GM12873 (cell line): ENCODE measurements around the gene CACNG8.
A peak's percentile ranks its signal among the peaks of the same experiment; 100 is the strongest.

Experiments
- CTCF ChIP-seq: IDR thresholded peaks from 2 replicates; pipeline ENCODE4 v1.5.1; 2012; ENCODE audit warnings: low read depth, mild to moderate bottlenecking, moderate library complexity, low read length, control low read depth; ENCODE audit not compliant: insufficient read depth; ENCODE audit errors: missing control alignments

Gene CACNG8

GRCh38 chr19:53944416-53944815 is 18.3 kb upstream of the CACNG8 start:
- TF ChIP-seq CTCF, result no peak

DNA sequence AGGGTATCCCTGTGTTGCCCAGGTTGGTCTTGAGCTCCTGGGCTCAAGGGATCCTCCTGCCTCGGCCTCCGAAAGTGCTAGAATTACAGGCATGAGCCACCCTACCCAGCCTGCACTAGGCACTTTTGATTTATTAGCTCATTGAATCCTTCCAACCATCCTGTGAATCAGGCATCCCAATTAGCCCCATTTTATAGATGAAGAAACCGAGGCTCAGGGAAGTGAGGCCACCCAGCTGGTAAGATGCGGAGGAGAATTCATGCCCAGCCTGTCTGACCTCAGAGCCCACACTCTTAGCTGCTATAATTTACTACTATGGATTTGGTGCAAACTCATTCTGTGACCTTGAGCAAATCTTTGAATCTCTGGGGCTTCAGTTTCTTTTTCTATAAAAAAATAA is 17.8 kb upstream of the CACNG8 start:
- TF ChIP-seq CTCF, result no peak

DNA sequence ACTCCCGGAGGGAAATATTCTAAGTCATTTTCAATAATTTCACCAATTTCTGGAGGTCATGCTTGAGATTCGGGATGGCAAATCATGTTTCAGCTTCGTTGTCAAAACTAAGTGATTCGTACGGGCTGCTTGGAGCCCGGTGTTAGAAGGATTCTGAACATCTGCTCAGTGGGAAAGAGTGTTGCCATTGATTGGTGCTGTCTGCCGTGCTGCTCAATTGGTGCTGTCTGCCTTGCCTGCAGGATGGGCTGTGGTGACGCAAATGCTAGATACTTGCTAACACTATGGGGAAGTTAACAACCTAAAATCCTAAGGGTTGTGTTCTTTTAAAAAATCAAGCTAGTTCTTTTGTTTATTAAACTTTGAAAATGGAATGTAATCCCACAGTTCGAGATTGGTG is 17.3 kb upstream of the CACNG8 start:
- no peak for TF ChIP-seq CTCF

GRCh38 chr19:53945998-53946397 is 16.7 kb upstream of the CACNG8 start:
- TF ChIP-seq CTCF, result no peak

GRCh38 chr19:53947624-53948023 is 15.1 kb upstream of the CACNG8 start:
- TF ChIP-seq CTCF, result peak; percentile 14

- TF ChIP-seq CTCF, result no peak
These were observed 11.3 kb upstream of the CACNG8 start for GRCh38 chr19:53951436-53951835.

DNA sequence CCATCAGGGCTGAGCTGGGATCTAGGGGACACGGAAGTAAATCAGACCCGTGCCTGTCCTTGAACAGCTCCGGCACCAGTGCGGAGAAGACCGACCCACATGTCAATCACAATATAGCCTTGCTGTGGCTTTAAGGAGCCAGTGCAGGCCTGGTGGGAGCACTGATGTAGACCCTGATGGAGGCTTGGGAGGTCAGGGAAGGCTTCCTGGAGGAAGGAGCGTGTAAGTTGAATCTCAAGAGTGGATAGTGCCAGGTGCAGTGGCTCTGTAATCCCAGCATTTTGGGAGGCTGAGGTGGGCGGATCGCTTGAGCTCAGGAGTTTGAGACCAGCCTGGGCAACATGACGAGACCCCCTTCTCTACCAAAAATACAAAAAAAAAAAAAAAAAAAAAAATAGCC is 10.8 kb upstream of the CACNG8 start:
- no peak for TF ChIP-seq CTCF
